Cardiac muscle cell (in vitro differentiated cells and primary cell): Measurements from ENCODE around the gene RAPGEF4. TPM values are rescaled to one million over a fixed set of nuclear protein-coding genes. Genes with fewer than 3 reads are reported as not detected.
A peak's percentile ranks its signal among the peaks of the same experiment; 100 is the strongest.

ENCODE experiments used
- DNase-seq, 2 donors: peaks; one replicate each; pipeline versions ENCODE4 v3.0.0 to v3.0.0-alpha.2; 2010 to 2017; ENCODE audit warnings: low read depth in 1 of 2, low spot score in 1 of 2
- H3K27ac ChIP-seq: fragments of 200-600 bp; sonication (generic); 2 replicates; pipeline ENCODE4 v1.5.1; 2016
- H3K27me3 ChIP-seq: fragments of 200-600 bp; sonication (generic); 2 replicates; pipeline ENCODE4 v1.6.0; 2016; ENCODE audit warnings: control low read depth
- H3K36me3 ChIP-seq: fragments of 200-600 bp; sonication (generic); 2 replicates; pipeline ENCODE4 v1.5.1; 2016; ENCODE audit warnings: control low read depth
- H3K4me1 ChIP-seq: fragments of 200-600 bp; sonication (generic); 2 replicates; pipeline ENCODE4 v1.8.1; 2017; ENCODE audit warnings: low read depth, mild to moderate bottlenecking, mixed run types
- H3K4me3 ChIP-seq: fragments of 200-600 bp; sonication (generic); 2 replicates; pipeline ENCODE4 v1.5.1; 2016; ENCODE audit warnings: mild to moderate bottlenecking
- H3K9me3 ChIP-seq: fragments of 200-600 bp; sonication (generic); 2 replicates; pipeline ENCODE4 v1.5.1; 2017; ENCODE audit warnings: low read depth, mild to moderate bottlenecking, control low read depth
- polyA plus RNA-seq: library from polyadenylated mRNA; unstranded; fragments of >200 nt; fragmentation: Nextera tagmentation; extraction: Ambion mirVana; gene quantifications from 2 replicates; pipeline ENCODE4 v1.2.1, GENCODE V29; 2016
- total RNA-seq: library from RNA; depleted of rRNA; stranded (reverse); fragments of >200 nt; gene quantifications from 2 replicates; pipeline ENCODE4 v1.2.3, GENCODE V29; 2016
- TF ChIP-seq, protein P1 (sequence below): IDR thresholded peaks from 2 replicates; pipeline ENCODE4 v1.5.1; 2012; ENCODE audit warnings: low read depth, mild to moderate bottlenecking, low read length

RAPGEF4 gene
- total and polyA plus RNA-seq, 2 experiments from 2014 or later = 5.3 to 21.2 TPM

DNA sequence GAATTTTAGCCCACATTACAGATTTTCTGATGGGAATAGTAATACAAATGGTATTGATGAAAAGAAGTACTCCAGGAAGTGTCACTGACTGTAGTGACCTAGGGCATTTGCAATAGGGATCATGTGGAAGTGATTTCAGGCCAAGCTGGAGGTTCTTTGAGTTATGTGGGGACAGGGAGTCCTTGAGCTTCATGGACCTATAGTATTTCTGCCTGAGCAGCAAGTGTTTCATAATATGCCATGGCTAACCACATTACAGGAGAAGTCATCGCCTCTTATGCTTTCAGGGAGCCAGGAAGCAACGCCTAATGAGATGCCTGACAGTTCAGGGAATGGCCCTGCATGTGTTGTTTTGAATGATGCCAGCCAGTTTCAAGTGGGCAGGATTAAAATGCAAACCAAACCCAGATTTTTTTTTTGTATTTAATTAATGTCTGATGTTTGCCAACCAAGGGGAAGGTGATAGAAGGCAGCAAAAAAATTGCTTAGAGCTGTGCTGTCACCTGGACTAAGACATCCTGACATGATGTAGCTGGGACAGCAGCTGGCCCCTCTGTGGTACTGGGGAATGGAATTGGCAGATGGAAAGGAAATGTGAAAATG lies 109.5 kb downstream of the RAPGEF4 start:
- TF ChIP-seq, protein P1, sequence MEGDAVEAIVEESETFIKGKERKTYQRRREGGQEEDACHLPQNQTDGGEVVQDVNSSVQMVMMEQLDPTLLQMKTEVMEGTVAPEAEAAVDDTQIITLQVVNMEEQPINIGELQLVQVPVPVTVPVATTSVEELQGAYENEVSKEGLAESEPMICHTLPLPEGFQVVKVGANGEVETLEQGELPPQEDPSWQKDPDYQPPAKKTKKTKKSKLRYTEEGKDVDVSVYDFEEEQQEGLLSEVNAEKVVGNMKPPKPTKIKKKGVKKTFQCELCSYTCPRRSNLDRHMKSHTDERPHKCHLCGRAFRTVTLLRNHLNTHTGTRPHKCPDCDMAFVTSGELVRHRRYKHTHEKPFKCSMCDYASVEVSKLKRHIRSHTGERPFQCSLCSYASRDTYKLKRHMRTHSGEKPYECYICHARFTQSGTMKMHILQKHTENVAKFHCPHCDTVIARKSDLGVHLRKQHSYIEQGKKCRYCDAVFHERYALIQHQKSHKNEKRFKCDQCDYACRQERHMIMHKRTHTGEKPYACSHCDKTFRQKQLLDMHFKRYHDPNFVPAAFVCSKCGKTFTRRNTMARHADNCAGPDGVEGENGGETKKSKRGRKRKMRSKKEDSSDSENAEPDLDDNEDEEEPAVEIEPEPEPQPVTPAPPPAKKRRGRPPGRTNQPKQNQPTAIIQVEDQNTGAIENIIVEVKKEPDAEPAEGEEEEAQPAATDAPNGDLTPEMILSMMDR = no peak
- DNase-seq = no peak

DNA sequence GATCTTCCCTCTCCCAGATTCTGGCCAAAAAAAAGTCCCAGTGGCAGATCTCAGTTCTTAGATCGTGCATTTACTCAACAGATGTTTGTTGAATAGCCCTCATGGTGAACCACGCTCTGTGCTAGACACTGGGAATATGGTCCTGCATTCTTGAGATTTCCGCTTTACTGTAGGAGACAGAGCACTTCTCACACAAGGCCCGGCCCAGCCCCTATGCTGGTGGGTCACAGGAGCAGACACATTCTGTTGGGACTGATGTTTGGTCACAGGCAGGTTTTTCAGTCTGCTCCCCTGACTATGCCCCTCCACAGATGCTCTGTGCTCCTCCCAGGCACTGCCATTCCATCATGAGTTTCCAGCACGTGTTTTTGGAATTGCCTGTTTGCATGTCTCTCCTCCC lies 110.9 kb downstream of the RAPGEF4 start:
- peaks cover 67% of the 10 kb centered on the region for H3K4me1 ChIP-seq
- H3K27me3 ChIP-seq = no peaks in the 10 kb centered on the region
- no peak for DNase-seq
- no peaks in the 10 kb centered on the region for H3K36me3 ChIP-seq
- no peaks in the 10 kb centered on the region for H3K9me3 ChIP-seq
- TF ChIP-seq, protein P1 = no peak
- no peak overlapping the region for H3K4me3 ChIP-seq
- peak overlapping the region; percentile 81 for H3K27ac ChIP-seq

More for the DNA sequence above, 109.5 kb downstream of the RAPGEF4 start:
- Histone ChIP-seq H3K9me3 (no peaks in the 10 kb centered on the region), H3K27me3 (no peaks in the 10 kb centered on the region), H3K36me3 (no peaks in the 10 kb centered on the region), H3K27ac (no peak overlapping the region), H3K4me1 (peaks cover 67% of the 10 kb centered on the region), H3K4me3 (no peak overlapping the region)

DNA sequence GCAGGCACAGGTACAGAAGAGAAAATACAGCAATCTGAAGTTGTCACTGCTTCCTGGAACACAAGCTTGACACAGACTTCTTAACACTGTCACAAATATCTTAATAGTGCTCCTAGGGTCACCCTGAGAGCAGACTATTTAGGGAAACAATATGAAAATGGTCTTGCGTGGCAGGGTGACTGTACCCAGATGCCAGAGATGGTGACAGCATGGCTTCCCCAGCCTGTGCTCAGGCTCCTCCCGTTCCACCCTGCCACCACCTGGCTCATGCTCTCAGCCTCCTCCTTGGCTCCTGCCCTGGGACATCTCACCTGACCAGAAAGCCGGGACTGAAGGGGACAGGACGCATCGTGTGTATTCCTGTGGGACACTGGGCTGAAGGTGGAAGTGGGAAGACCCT lies 111.5 kb downstream of the RAPGEF4 start:
- Histone ChIP-seq H3K27ac (peak overlapping the region; percentile 81), H3K27me3 (no peaks in the 10 kb centered on the region), H3K4me3 (no peak overlapping the region), H3K4me1 (peaks cover 67% of the 10 kb centered on the region), H3K36me3 (no peaks in the 10 kb centered on the region), H3K9me3 (no peaks in the 10 kb centered on the region)
- TF ChIP-seq, protein P1 = no peak
- DNase-seq = peak in 1 of 2 donors; percentile 55

DNA sequence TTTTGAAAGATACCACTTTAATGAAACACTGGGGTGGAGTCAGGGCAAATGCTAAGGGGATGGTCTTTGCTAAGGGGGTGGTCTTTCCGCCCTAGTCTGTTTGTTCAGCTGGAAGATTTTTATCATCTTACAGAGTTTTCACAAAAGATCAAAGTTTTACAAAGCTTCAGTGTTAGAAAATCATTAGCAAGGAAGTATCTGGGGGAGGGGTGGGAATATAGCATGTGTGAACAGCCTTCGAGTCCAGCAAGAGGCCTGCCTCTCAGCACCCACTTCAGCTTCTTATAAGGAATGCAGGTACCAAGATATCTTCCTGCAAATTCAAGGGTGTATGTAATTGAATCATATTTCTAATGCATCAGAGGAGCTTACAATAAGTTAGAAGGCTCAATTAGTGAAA lies 112.9 kb downstream of the RAPGEF4 start:
- peaks cover 61% of the 10 kb centered on the region for H3K4me1 ChIP-seq
- H3K4me3 ChIP-seq = no peak overlapping the region
- peak in 1 of 2 donors; percentile 92 for DNase-seq
- no peaks in the 10 kb centered on the region for H3K9me3 ChIP-seq
- H3K27ac ChIP-seq = peak overlapping the region; percentile 68
- H3K36me3 ChIP-seq = no peaks in the 10 kb centered on the region
- H3K27me3 ChIP-seq = no peaks in the 10 kb centered on the region
- TF ChIP-seq, protein P1 = no peak

DNA sequence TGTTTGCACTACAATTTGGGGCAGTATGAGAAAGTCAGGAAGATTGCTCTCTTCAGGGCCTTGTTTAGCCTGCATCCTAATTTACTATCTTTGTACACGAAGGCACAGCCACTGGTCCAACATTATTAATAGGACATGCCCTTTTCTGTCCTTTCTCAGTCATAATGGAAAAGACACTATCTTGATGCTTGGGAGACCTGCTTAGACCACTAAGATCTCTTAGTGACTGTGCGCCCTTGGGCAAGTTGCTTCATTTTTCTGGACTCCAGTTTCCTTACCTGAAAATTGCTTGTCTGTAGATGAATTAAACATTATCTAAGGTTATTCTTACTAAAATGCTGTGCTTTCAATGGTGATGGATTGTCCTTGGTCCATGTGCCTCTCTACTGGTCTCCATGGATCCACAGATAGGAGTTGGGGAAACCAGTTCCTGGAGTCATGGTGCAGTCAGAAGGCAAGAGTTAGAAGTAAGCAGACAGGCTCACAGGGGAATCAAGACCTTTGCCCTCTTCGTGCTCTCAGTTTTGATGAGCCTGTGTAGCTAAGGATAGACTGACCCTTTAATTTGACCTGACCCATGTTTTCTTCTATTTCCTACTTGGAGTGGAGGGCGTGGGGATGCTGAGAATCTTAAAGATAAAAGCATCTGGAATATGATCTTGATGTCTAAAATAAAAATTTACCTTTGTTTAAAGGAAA lies 114.0 kb downstream of the RAPGEF4 start:
- H3K4me3 ChIP-seq = no peak overlapping the region
- no peak for DNase-seq
- H3K9me3 ChIP-seq = no peaks in the 10 kb centered on the region
- H3K4me1 ChIP-seq = peaks cover 50% of the 10 kb centered on the region
- H3K27ac ChIP-seq = no peak overlapping the region
- H3K36me3 ChIP-seq = no peaks in the 10 kb centered on the region
- H3K27me3 ChIP-seq = no peaks in the 10 kb centered on the region
- TF ChIP-seq, protein P1 = no peak
